ENCODE data around the gene VAMP4. TPM values are rescaled to one million over a fixed set of nuclear protein-coding genes. Genes with fewer than 3 reads are reported as not detected.
"Not testable (repeated sequence)": the region's sequence is repeated elsewhere in the genome, so short reads cannot be mapped to it uniquely, and the experiment has no call there.

VAMP4 gene
- total RNA-seq, 1 donor from 2014 or later: 16.2 TPM

- H3K4me1 ChIP-seq: no peaks in the 10 kb centered on the region
- no peaks in the 10 kb centered on the region for H3K79me2 ChIP-seq (ENCODE audit: low read depth)
- no peaks in the 10 kb centered on the region for H3K27me3 ChIP-seq
- Mint-ChIP-seq H3K27me3 (ENCODE audit: insufficient read depth, low read depth) (no peaks in the 10 kb centered on the region), H3K9me3 (no peaks in the 10 kb centered on the region), H3K4me3 (no peak overlapping the region), H3K36me3 (peaks cover 15% of the 10 kb centered on the region), H3K27ac (no peak overlapping the region), H3K4me1 (no peaks in the 10 kb centered on the region)
- TF ChIP-seq EZH2 (IDR thresholded peaks at IDR 0.05): no peak
- TF ChIP-seq CTCF (IDR thresholded peaks at IDR 0.05): no peak
- no peak for TF ChIP-seq EZH2phosphoT487 (IDR thresholded peaks at IDR 0.05)
- no peak overlapping the region for H3K4me3 ChIP-seq
- no peaks in the 10 kb centered on the region for H3K9me3 ChIP-seq (ENCODE audit: low read depth)
- H3K4me2 ChIP-seq: no peak overlapping the region
- no peaks in the 10 kb centered on the region for H4K20me1 ChIP-seq (ENCODE audit: low read depth)
- no peak overlapping the region for H2AFZ ChIP-seq (replicated peaks)
- H3K36me3 ChIP-seq: no peaks in the 10 kb centered on the region
- DNase-seq (ENCODE audit: low spot score): no peak
- H3F3A ChIP-seq (ENCODE audit: low read depth): no peaks in the 10 kb centered on the region
- no peak overlapping the region for H3K9ac ChIP-seq
- no peak overlapping the region for H3K27ac ChIP-seq
Measured at GRCh38 chr1:171730052-171730451, 11.8 kb downstream of the VAMP4 start.

GRCh38 chr1:171727778-171728177, 14.1 kb downstream of the VAMP4 start:
- H3K36me3 Mint-ChIP-seq: peaks cover 23% of the 10 kb centered on the region
- H3K27me3 ChIP-seq: no peaks in the 10 kb centered on the region
- H3K27ac Mint-ChIP-seq: no peak overlapping the region
- TF ChIP-seq EZH2phosphoT487 (IDR thresholded peaks at IDR 0.05) (no peak), CTCF (IDR thresholded peaks at IDR 0.05) (no peak), EZH2 (IDR thresholded peaks at IDR 0.05) (no peak)
- H3K4me2 ChIP-seq: no peak overlapping the region
- no peak for DNase-seq (ENCODE audit: low spot score)
- no peak overlapping the region for H3K4me3 Mint-ChIP-seq
- no peaks in the 10 kb centered on the region for H3K27me3 Mint-ChIP-seq (ENCODE audit: insufficient read depth, low read depth)
- H3K9me3 Mint-ChIP-seq: peaks cover 11% of the 10 kb centered on the region
- no peaks in the 10 kb centered on the region for H3K4me1 ChIP-seq
- no peaks in the 10 kb centered on the region for H3K79me2 ChIP-seq (ENCODE audit: low read depth)
- H3K4me3 ChIP-seq: no peak overlapping the region
- no peaks in the 10 kb centered on the region for H3F3A ChIP-seq (ENCODE audit: low read depth)
- no peak overlapping the region for H3K9ac ChIP-seq
- no peaks in the 10 kb centered on the region for H3K4me1 Mint-ChIP-seq
- no peaks in the 10 kb centered on the region for H3K9me3 ChIP-seq (ENCODE audit: low read depth)
- no peak overlapping the region for H3K27ac ChIP-seq
- no peaks in the 10 kb centered on the region for H4K20me1 ChIP-seq (ENCODE audit: low read depth)
- H2AFZ ChIP-seq (replicated peaks): no peak overlapping the region
- H3K36me3 ChIP-seq: no peaks in the 10 kb centered on the region

- Mint-ChIP-seq H3K36me3 (peaks cover 28% of the 10 kb centered on the region), H3K9me3 (peaks cover 19% of the 10 kb centered on the region)
- not testable (repeated sequence) for H3K4me3 Mint-ChIP-seq; H3K27me3 Mint-ChIP-seq (ENCODE audit: insufficient read depth, low read depth); H3K27ac Mint-ChIP-seq; H3K4me1 ChIP-seq; H3K9ac ChIP-seq; H3K4me1 Mint-ChIP-seq; H4K20me1 ChIP-seq (ENCODE audit: low read depth); DNase-seq (ENCODE audit: low spot score); H2AFZ ChIP-seq (replicated peaks); H3K79me2 ChIP-seq (ENCODE audit: low read depth); H3K4me3 ChIP-seq; H3K27me3 ChIP-seq; H3K36me3 ChIP-seq; H3K27ac ChIP-seq; H3K9me3 ChIP-seq (ENCODE audit: low read depth); H3K4me2 ChIP-seq; H3F3A ChIP-seq (ENCODE audit: low read depth)
Measured at GRCh38 chr1:171723180-171723579, 18.7 kb downstream of the VAMP4 start.

- H3K9me3 Mint-ChIP-seq: peaks cover 19% of the 10 kb centered on the region
Measured at GRCh38 chr1:171718848-171719247, 23.0 kb downstream of the VAMP4 start.

More at GRCh38 chr1:171718848-171719247, 23.0 kb downstream of the VAMP4 start:
- no peaks in the 10 kb centered on the region for H3K27me3 ChIP-seq
- no peaks in the 10 kb centered on the region for H3K79me2 ChIP-seq (ENCODE audit: low read depth)
- no peaks in the 10 kb centered on the region for H3K4me1 Mint-ChIP-seq
- no peak overlapping the region for H3K27ac Mint-ChIP-seq
- DNase-seq (ENCODE audit: low spot score): no peak
- no peak overlapping the region for H3K4me3 ChIP-seq
- no peak overlapping the region for H3K27ac ChIP-seq
- no peak overlapping the region for H3K9ac ChIP-seq
- no peaks in the 10 kb centered on the region for H3K9me3 ChIP-seq (ENCODE audit: low read depth)
- H3K4me3 Mint-ChIP-seq: no peak overlapping the region
- H2AFZ ChIP-seq (replicated peaks): no peak overlapping the region
- no peak for TF ChIP-seq EZH2 (IDR thresholded peaks at IDR 0.05)
- TF ChIP-seq CTCF (IDR thresholded peaks at IDR 0.05): no peak
- no peak for TF ChIP-seq EZH2phosphoT487 (IDR thresholded peaks at IDR 0.05)
- no peaks in the 10 kb centered on the region for H3K4me1 ChIP-seq
- no peaks in the 10 kb centered on the region for H3F3A ChIP-seq (ENCODE audit: low read depth)
- no peak overlapping the region for H3K4me2 ChIP-seq
- no peaks in the 10 kb centered on the region for H3K36me3 ChIP-seq
- no peaks in the 10 kb centered on the region for H4K20me1 ChIP-seq (ENCODE audit: low read depth)
- peaks cover 16% of the 10 kb centered on the region for H3K36me3 Mint-ChIP-seq
- H3K27me3 Mint-ChIP-seq (ENCODE audit: insufficient read depth, low read depth): peaks cover 2% of the 10 kb centered on the region

Measured in neural progenitor cell (in vitro differentiated cells).